Neural progenitor cell (in vitro differentiated cells): Measurements from ENCODE around the gene CNN2.

Experiments
- EZH2phosphoT487 ChIP-seq: fragments of 200-600 bp; sonication (generic); IDR thresholded peaks from 2 replicates; pipeline ENCODE4 v1.6.1; 2017; ENCODE audit warnings: antibody characterized with exemption
- TF ChIP-seq, protein P1 (sequence below): fragments of 200-600 bp; sonication (generic); IDR thresholded peaks from 2 replicates; pipeline ENCODE4 v1.5.1; 2017; ENCODE audit warnings: antibody characterized with exemption, mild to moderate bottlenecking

DNA sequence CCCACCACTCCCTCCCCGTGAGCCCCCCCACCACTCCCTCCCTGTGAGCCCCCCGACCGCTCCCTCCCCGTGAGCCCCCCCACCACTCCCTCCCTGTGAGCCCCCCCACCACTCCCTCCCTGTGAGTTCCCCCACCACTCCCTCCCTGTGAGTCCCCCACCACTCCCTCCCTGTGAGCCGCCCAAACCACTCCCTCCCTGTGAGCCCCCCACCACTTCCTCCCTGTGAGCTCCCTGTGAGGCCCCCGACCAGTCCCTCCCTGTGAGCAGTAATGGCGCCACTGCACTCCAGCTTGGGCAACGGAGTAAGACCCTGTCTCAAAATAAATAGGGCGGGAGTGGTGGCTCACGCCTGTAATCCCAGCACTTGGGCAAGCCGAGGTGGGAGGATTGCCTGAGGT, 23.4 kb downstream of the CNN2 start:
- TF ChIP-seq, protein P1, sequence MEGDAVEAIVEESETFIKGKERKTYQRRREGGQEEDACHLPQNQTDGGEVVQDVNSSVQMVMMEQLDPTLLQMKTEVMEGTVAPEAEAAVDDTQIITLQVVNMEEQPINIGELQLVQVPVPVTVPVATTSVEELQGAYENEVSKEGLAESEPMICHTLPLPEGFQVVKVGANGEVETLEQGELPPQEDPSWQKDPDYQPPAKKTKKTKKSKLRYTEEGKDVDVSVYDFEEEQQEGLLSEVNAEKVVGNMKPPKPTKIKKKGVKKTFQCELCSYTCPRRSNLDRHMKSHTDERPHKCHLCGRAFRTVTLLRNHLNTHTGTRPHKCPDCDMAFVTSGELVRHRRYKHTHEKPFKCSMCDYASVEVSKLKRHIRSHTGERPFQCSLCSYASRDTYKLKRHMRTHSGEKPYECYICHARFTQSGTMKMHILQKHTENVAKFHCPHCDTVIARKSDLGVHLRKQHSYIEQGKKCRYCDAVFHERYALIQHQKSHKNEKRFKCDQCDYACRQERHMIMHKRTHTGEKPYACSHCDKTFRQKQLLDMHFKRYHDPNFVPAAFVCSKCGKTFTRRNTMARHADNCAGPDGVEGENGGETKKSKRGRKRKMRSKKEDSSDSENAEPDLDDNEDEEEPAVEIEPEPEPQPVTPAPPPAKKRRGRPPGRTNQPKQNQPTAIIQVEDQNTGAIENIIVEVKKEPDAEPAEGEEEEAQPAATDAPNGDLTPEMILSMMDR = no peak
- no peak for TF ChIP-seq EZH2phosphoT487
